ENCODE measurements around the gene PROX1. TPM values are rescaled to one million over a fixed set of nuclear protein-coding genes. Genes with fewer than 3 reads are reported as not detected.

The PROX1 gene
- total and polyA plus RNA-seq, 2 experiments from 2014 or later, result under 0.01 to 0.20 TPM

- Histone ChIP-seq H3F3A (ENCODE audit: insufficient read depth) (no peaks in the 10 kb centered on the region), H3K27me3 (replicated peaks; ENCODE audit: insufficient read depth) (peaks cover 31% of the 10 kb centered on the region), H2AFZ (no peak overlapping the region), H3K4me3 (no peak overlapping the region), H3K9me3 (ENCODE audit: low read depth) (no peaks in the 10 kb centered on the region), H4K20me1 (ENCODE audit: insufficient read depth) (no peaks in the 10 kb centered on the region), H3K4me1 (ENCODE audit: insufficient read depth) (no peaks in the 10 kb centered on the region), H3K36me3 (ENCODE audit: low read depth) (no peaks in the 10 kb centered on the region), H3K27ac (no peak overlapping the region), H3K4me2 (ENCODE audit: unreplicated experiment) (no peak overlapping the region), H3K9ac (no peak overlapping the region), H3K79me2 (ENCODE audit: insufficient read depth) (no peaks in the 10 kb centered on the region), H3K9me2 (ENCODE audit: insufficient read depth) (no peaks in the 10 kb centered on the region)
- WGBS, 2 experiments (ENCODE audit: low coverage in 1 of 2, low lambda C conversion rate in 2 of 2, missing lambda C conversion rate in 2 of 2), result 51% methylated on average over 5 of the region's 5 CpGs
- no peak for DNase-seq
- TF ChIP-seq EZH2 (IDR thresholded peaks at IDR 0.05; ENCODE audit: insufficient read depth, poor library complexity, severe bottlenecking) (no peak), EZH2phosphoT487 (IDR thresholded peaks at IDR 0.05; ENCODE audit: insufficient read depth, low read depth) (no peak)
- in situ Hi-C loops (cut with MboI), result no loop called here
Measured at GRCh38 chr1:213994888-213995287, 7.1 kb downstream of the PROX1 start.

GRCh38 chr1:213995603-213996002 is 7.8 kb downstream of the PROX1 start:
- no peaks in the 10 kb centered on the region for H3K79me2 ChIP-seq (ENCODE audit: insufficient read depth)
- no peaks in the 10 kb centered on the region for H4K20me1 ChIP-seq (ENCODE audit: insufficient read depth)
- in situ Hi-C loops (cut with MboI), result no loop called here
- no peaks in the 10 kb centered on the region for H3K9me3 ChIP-seq (ENCODE audit: low read depth)
- no peak overlapping the region for H3K27ac ChIP-seq
- no peaks in the 10 kb centered on the region for H3K4me1 ChIP-seq (ENCODE audit: insufficient read depth)
- no peaks in the 10 kb centered on the region for H3K36me3 ChIP-seq (ENCODE audit: low read depth)
- no peak overlapping the region for H3K9ac ChIP-seq
- H3F3A ChIP-seq (ENCODE audit: insufficient read depth), result no peaks in the 10 kb centered on the region
- no peak overlapping the region for H3K4me3 ChIP-seq
- no peak for TF ChIP-seq EZH2phosphoT487 (IDR thresholded peaks at IDR 0.05; ENCODE audit: insufficient read depth, low read depth)
- TF ChIP-seq EZH2 (IDR thresholded peaks at IDR 0.05; ENCODE audit: insufficient read depth, poor library complexity, severe bottlenecking), result no peak
- no peak overlapping the region for H2AFZ ChIP-seq
- H3K4me2 ChIP-seq (ENCODE audit: unreplicated experiment), result no peak overlapping the region
- no peak for DNase-seq
- peaks cover 31% of the 10 kb centered on the region for H3K27me3 ChIP-seq (replicated peaks; ENCODE audit: insufficient read depth)
- WGBS, 2 experiments (ENCODE audit: low coverage in 1 of 2, low lambda C conversion rate in 2 of 2, missing lambda C conversion rate in 2 of 2), result 17 to 20% methylated on average over 2 of the region's 2 CpGs
- no peaks in the 10 kb centered on the region for H3K9me2 ChIP-seq (ENCODE audit: insufficient read depth)

GRCh38 chr1:213996320-213997037 is 8.7 kb downstream of the PROX1 start:
- Histone ChIP-seq H3K27ac (no peak overlapping the region), H3F3A (ENCODE audit: insufficient read depth) (no peaks in the 10 kb centered on the region), H3K27me3 (replicated peaks; ENCODE audit: insufficient read depth) (peaks cover 22% of the 10 kb centered on the region), H3K36me3 (ENCODE audit: low read depth) (no peaks in the 10 kb centered on the region), H3K4me2 (ENCODE audit: unreplicated experiment) (peak overlapping the region; percentile 9), H4K20me1 (ENCODE audit: insufficient read depth) (no peaks in the 10 kb centered on the region), H3K4me3 (no peak overlapping the region), H3K9me3 (ENCODE audit: low read depth) (no peaks in the 10 kb centered on the region), H3K4me1 (ENCODE audit: insufficient read depth) (no peaks in the 10 kb centered on the region), H3K9me2 (ENCODE audit: insufficient read depth) (no peaks in the 10 kb centered on the region), H2AFZ (no peak overlapping the region), H3K79me2 (ENCODE audit: insufficient read depth) (no peaks in the 10 kb centered on the region), H3K9ac (no peak overlapping the region)
- TF ChIP-seq EZH2 (IDR thresholded peaks at IDR 0.05; ENCODE audit: insufficient read depth, poor library complexity, severe bottlenecking) (no peak), EZH2phosphoT487 (IDR thresholded peaks at IDR 0.05; ENCODE audit: insufficient read depth, low read depth) (no peak)
- DNase-seq, result peak; percentile 70
- in situ Hi-C loops (cut with MboI), result no loop called here
- 12 to 16% methylated on average over 15 of the region's 15 CpGs for WGBS, 2 experiments (ENCODE audit: low coverage in 1 of 2, low lambda C conversion rate in 2 of 2, missing lambda C conversion rate in 2 of 2)

GRCh38 chr1:213997038-213997771 is 9.4 kb downstream of the PROX1 start:
- Histone ChIP-seq H3K36me3 (ENCODE audit: low read depth) (no peaks in the 10 kb centered on the region), H3K79me2 (ENCODE audit: insufficient read depth) (no peaks in the 10 kb centered on the region), H3K4me1 (ENCODE audit: insufficient read depth) (no peaks in the 10 kb centered on the region), H3K9me2 (ENCODE audit: insufficient read depth) (no peaks in the 10 kb centered on the region), H4K20me1 (ENCODE audit: insufficient read depth) (no peaks in the 10 kb centered on the region), H3K9me3 (ENCODE audit: low read depth) (no peaks in the 10 kb centered on the region), H3K4me3 (no peak overlapping the region), H2AFZ (no peak overlapping the region), H3K27me3 (replicated peaks; ENCODE audit: insufficient read depth) (peaks cover 17% of the 10 kb centered on the region), H3K4me2 (ENCODE audit: unreplicated experiment) (peak overlapping the region; percentile 9), H3F3A (ENCODE audit: insufficient read depth) (no peaks in the 10 kb centered on the region), H3K9ac (no peak overlapping the region), H3K27ac (no peak overlapping the region)
- DNase-seq, result no peak
- WGBS, 2 experiments (ENCODE audit: low coverage in 1 of 2, low lambda C conversion rate in 2 of 2, missing lambda C conversion rate in 2 of 2), result 35 to 39% methylated on average over 24 of the region's 24 CpGs
- in situ Hi-C loops (cut with MboI), result no loop called here
- TF ChIP-seq EZH2 (IDR thresholded peaks at IDR 0.05; ENCODE audit: insufficient read depth, poor library complexity, severe bottlenecking) (no peak), EZH2phosphoT487 (IDR thresholded peaks at IDR 0.05; ENCODE audit: insufficient read depth, low read depth) (no peak)
